ENCODE data around the gene CDK5RAP2.
"Not testable (repeated sequence)": the region's sequence is repeated elsewhere in the genome, so short reads cannot be mapped to it uniquely, and the experiment has no call there.

The CDK5RAP2 gene

GRCh38 chr9:120583958-120584369 lies 4.0 kb upstream of the CDK5RAP2 start:
- DNase-seq, result peak; percentile 42

GRCh38 chr9:120579139-120580050 lies 572 bp downstream of the CDK5RAP2 start:
- DNase-seq, result no peak

- no peak for DNase-seq
Measured at GRCh38 chr9:120574473-120574872, 5.5 kb downstream of the CDK5RAP2 start.

GRCh38 chr9:120572472-120572871 lies 7.5 kb downstream of the CDK5RAP2 start:
- no peak for DNase-seq

GRCh38 chr9:120571443-120572257 lies 8.3 kb downstream of the CDK5RAP2 start:
- DNase-seq, result no peak

GRCh38 chr9:120570296-120570695 lies 9.7 kb downstream of the CDK5RAP2 start:
- DNase-seq, result no peak

- no peak for DNase-seq
Measured at GRCh38 chr9:120569556-120569955, 10.4 kb downstream of the CDK5RAP2 start.

GRCh38 chr9:120568816-120569215 lies 11.2 kb downstream of the CDK5RAP2 start:
- no peak for DNase-seq

GRCh38 chr9:120567874-120568273 lies 12.1 kb downstream of the CDK5RAP2 start:
- no peak for DNase-seq

GRCh38 chr9:120567081-120567480 lies 12.9 kb downstream of the CDK5RAP2 start:
- DNase-seq, result no peak

GRCh38 chr9:120564589-120564988 lies 15.4 kb downstream of the CDK5RAP2 start:
- DNase-seq, result no peak

GRCh38 chr9:120562861-120563443 lies 17.0 kb downstream of the CDK5RAP2 start:
- DNase-seq, result no peak

GRCh38 chr9:120561709-120562108 lies 18.3 kb downstream of the CDK5RAP2 start:
- DNase-seq, result no peak

GRCh38 chr9:120559546-120559945 lies 20.4 kb downstream of the CDK5RAP2 start:
- DNase-seq, result no peak

- DNase-seq, result no peak
Measured at GRCh38 chr9:120558454-120558853, 21.5 kb downstream of the CDK5RAP2 start.

GRCh38 chr9:120557205-120557604 lies 22.8 kb downstream of the CDK5RAP2 start:
- no peak for DNase-seq

GRCh38 chr9:120556775-120557174 lies 23.2 kb downstream of the CDK5RAP2 start:
- DNase-seq, result no peak

- DNase-seq, result no peak
Measured at GRCh38 chr9:120555839-120556238, 24.1 kb downstream of the CDK5RAP2 start.

- not testable (repeated sequence) for DNase-seq
Measured at GRCh38 chr9:120552210-120552704, 27.7 kb downstream of the CDK5RAP2 start.

GRCh38 chr9:120545701-120546550 lies 34.0 kb downstream of the CDK5RAP2 start:
- no peak for DNase-seq

- no peak for DNase-seq
Measured at GRCh38 chr9:120544441-120544840, 35.5 kb downstream of the CDK5RAP2 start.
